Measurements from ENCODE around the gene DENND4A. TPM values are rescaled to one million over a fixed set of nuclear protein-coding genes. Genes with fewer than 3 reads are reported as not detected.

The DENND4A gene
- total RNA-seq, 4 donors from 2014 or later: 16.5 to 40.4 (median 24.5) TPM

GRCh38 chr15:65712415-65712814 lies 79.7 kb downstream of the DENND4A start:
- no peaks in the 10 kb centered on the region for H3K9me3 ChIP-seq
- intact Hi-C loops (cut with DNase I; ENCODE audit: low total_unique reads): no loop called here
- in situ Hi-C loops (cut with MboI; ENCODE audit: low pct_ligation_motif_present in 1 of 4, low pct_unique_long_range_greater_than_20kb in 1 of 4, low sequenced_read_pairs in 3 of 4): no loop called here
- H3K27ac ChIP-seq: no peak overlapping the region
- TF ChIP-seq POLR2A (IDR thresholded peaks at IDR 0.05) (no peak), EP300 (IDR thresholded peaks at IDR 0.05; ENCODE audit: low read depth) (no peak), POLR2AphosphoS5 (IDR thresholded peaks at IDR 0.05) (no peak)
- 78 to 88% methylated on average over 2 of the region's 2 CpGs for WGBS, 2 donors (ENCODE audit: low coverage in 1 of 2)
- no peak for DNase-seq
- H3K36me3 ChIP-seq: peaks cover 0 to 3% (median 0%) of the 10 kb centered on the region in 4 donors
- H3K4me1 ChIP-seq: peaks cover 0 to 14% (median 2%) of the 10 kb centered on the region in 4 donors
- no peaks in the 10 kb centered on the region for H3K27me3 ChIP-seq
- no peak overlapping the region for H3K4me3 ChIP-seq

DNA sequence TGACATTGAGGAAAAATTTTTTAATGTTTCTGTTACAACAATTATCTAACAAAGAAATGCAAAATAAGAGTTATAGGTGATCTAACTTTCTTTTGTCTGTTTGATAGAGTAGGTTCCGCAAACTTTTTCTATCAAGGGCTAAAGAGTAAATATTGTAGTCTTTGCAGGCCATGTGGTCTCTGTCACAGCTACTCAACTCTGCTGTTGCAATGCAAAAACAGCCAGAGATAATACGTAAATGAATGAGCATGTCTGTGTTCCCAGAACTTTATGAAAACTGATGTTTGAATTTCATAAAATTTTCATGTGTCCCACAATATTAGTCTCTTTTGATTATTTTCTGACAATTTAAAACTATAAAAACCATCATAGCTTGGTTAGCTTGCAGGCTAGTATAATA lies 97.0 kb downstream of the DENND4A start:
- Histone ChIP-seq H3K4me3 (no peak overlapping the region), H3K27me3 (no peaks in the 10 kb centered on the region), H3K9me3 (no peaks in the 10 kb centered on the region), H3K36me3 (peaks cover 0 to 21% (median 10%) of the 10 kb centered on the region in 4 donors), H3K27ac (no peak overlapping the region), H3K4me1 (no peaks in the 10 kb centered on the region)
- in situ Hi-C loops (cut with MboI; ENCODE audit: low pct_ligation_motif_present in 1 of 4, low pct_unique_long_range_greater_than_20kb in 1 of 4, low sequenced_read_pairs in 3 of 4) (no loop called here), intact Hi-C loops (cut with DNase I; ENCODE audit: low total_unique reads) (no loop called here)
- whole genome bisulfite sequencing, 2 donors (ENCODE audit: low coverage in 1 of 2): 79 to 89% methylated on average over 2 of the region's 2 CpGs
- TF ChIP-seq POLR2A (IDR thresholded peaks at IDR 0.05): no peak
- peak in 1 of 3 donors; percentile 8 for TF ChIP-seq POLR2AphosphoS5 (IDR thresholded peaks at IDR 0.05)
- no peak for DNase-seq

GRCh38 chr15:65690778-65691177 lies 101.3 kb downstream of the DENND4A start:
- H3K36me3 ChIP-seq: peaks cover 0 to 37% (median 8%) of the 10 kb centered on the region in 4 donors

GRCh38 chr15:65690173-65690572 lies 101.9 kb downstream of the DENND4A start:
- Histone ChIP-seq H3K27me3 (no peaks in the 10 kb centered on the region), H3K36me3 (peaks cover 0 to 37% (median 7%) of the 10 kb centered on the region in 4 donors), H3K4me3 (no peak overlapping the region), H3K4me1 (no peaks in the 10 kb centered on the region), H3K9me3 (no peaks in the 10 kb centered on the region), H3K27ac (no peak overlapping the region)
- TF ChIP-seq EP300 (IDR thresholded peaks at IDR 0.05; ENCODE audit: low read depth) (no peak), POLR2A (IDR thresholded peaks at IDR 0.05) (no peak), POLR2AphosphoS5 (IDR thresholded peaks at IDR 0.05) (no peak)
- TF ChIP-seq, protein P1, sequence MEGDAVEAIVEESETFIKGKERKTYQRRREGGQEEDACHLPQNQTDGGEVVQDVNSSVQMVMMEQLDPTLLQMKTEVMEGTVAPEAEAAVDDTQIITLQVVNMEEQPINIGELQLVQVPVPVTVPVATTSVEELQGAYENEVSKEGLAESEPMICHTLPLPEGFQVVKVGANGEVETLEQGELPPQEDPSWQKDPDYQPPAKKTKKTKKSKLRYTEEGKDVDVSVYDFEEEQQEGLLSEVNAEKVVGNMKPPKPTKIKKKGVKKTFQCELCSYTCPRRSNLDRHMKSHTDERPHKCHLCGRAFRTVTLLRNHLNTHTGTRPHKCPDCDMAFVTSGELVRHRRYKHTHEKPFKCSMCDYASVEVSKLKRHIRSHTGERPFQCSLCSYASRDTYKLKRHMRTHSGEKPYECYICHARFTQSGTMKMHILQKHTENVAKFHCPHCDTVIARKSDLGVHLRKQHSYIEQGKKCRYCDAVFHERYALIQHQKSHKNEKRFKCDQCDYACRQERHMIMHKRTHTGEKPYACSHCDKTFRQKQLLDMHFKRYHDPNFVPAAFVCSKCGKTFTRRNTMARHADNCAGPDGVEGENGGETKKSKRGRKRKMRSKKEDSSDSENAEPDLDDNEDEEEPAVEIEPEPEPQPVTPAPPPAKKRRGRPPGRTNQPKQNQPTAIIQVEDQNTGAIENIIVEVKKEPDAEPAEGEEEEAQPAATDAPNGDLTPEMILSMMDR (IDR thresholded peaks at IDR 0.05): no peak
- intact Hi-C loops (cut with DNase I; ENCODE audit: low total_unique reads): no loop called here
- in situ Hi-C loops (cut with MboI; ENCODE audit: low pct_ligation_motif_present in 1 of 4, low pct_unique_long_range_greater_than_20kb in 1 of 4, low sequenced_read_pairs in 3 of 4): no loop called here
- WGBS, 2 donors (ENCODE audit: low coverage in 1 of 2): 74 to 95% methylated on average over 1 of the region's 1 CpG
- DNase-seq: no peak

More at GRCh38 chr15:65690778-65691177, 101.3 kb downstream of the DENND4A start:
- TF ChIP-seq EP300 (IDR thresholded peaks at IDR 0.05; ENCODE audit: low read depth) (no peak), POLR2A (IDR thresholded peaks at IDR 0.05) (no peak)
- TF ChIP-seq, protein P1 (IDR thresholded peaks at IDR 0.05): no peak
- no peaks in the 10 kb centered on the region for H3K27me3 ChIP-seq
- H3K9me3 ChIP-seq: no peaks in the 10 kb centered on the region
- H3K4me1 ChIP-seq: no peaks in the 10 kb centered on the region
- in situ Hi-C loops (cut with MboI; ENCODE audit: low pct_ligation_motif_present in 1 of 4, low pct_unique_long_range_greater_than_20kb in 1 of 4, low sequenced_read_pairs in 3 of 4) (no loop called here), intact Hi-C loops (cut with DNase I; ENCODE audit: low total_unique reads) (no loop called here)
- no peak for DNase-seq
- H3K27ac ChIP-seq: no peak overlapping the region
- H3K4me3 ChIP-seq: no peak overlapping the region
- 91 to 100% methylated on average over 2 to 4 of the region's 4 CpGs for WGBS, 2 donors (ENCODE audit: low coverage in 1 of 2)

DNA sequence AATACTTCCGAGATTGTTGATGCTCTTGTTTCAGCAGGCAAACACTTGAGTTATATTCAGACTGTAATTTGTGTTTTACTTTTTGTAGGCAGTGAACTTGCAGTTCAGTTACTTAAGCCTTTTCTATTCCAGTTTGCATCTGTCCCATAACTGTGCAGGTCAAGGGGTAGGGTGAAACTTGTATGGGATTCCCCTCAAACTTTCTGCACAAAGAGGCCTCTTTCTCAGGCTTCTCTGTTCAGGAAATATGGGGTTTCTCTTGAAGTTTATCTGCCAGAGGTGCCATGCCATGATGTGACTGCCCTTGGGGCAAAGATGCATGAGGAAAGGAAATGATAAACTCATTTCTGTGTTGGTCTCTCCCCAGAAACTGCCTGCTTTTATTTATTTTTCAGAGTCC lies 103.6 kb downstream of the DENND4A start:
- in situ Hi-C loops (cut with MboI; ENCODE audit: low pct_ligation_motif_present in 1 of 4, low pct_unique_long_range_greater_than_20kb in 1 of 4, low sequenced_read_pairs in 3 of 4) (no loop called here), intact Hi-C loops (cut with DNase I; ENCODE audit: low total_unique reads) (no loop called here)
- Histone ChIP-seq H3K27me3 (no peaks in the 10 kb centered on the region), H3K36me3 (peaks cover 0 to 37% (median 6%) of the 10 kb centered on the region in 4 donors), H3K27ac (no peak overlapping the region), H3K9me3 (no peaks in the 10 kb centered on the region), H3K4me3 (no peak overlapping the region), H3K4me1 (no peaks in the 10 kb centered on the region)
- no peak for DNase-seq
- TF ChIP-seq, protein P1 (IDR thresholded peaks at IDR 0.05): no peak
- TF ChIP-seq EP300 (IDR thresholded peaks at IDR 0.05; ENCODE audit: low read depth) (no peak), POLR2A (IDR thresholded peaks at IDR 0.05) (no peak)
- WGBS, 2 donors (ENCODE audit: low coverage in 1 of 2): 73 to 90% methylated on average over 1 of the region's 1 CpG

All from transverse colon (tissue), 4 donors.